ENCODE results near the gene HSD3B2. TPM values are rescaled to one million over a fixed set of nuclear protein-coding genes. Genes with fewer than 3 reads are reported as not detected.

Gene HSD3B2
- total and polyA plus RNA-seq, 7 donors, result 5.4 TPM; not detected in 6

GRCh38 chr1:119467857-119468668 is 53.1 kb downstream of the HSD3B2 start:
- Histone ChIP-seq H3K9me3 (no peaks in the 10 kb centered on the region), H3K27me3 (ENCODE audit: insufficient read depth in 3 of 3, low read length in 2 of 3) (no peaks in the 10 kb centered on the region), H3K4me3 (no peak overlapping the region), H3K36me3 (ENCODE audit: insufficient read depth in 1 of 2, low read depth in 1 of 2) (no peaks in the 10 kb centered on the region), H3K27ac (no peak overlapping the region), H3K4me1 (no peaks in the 10 kb centered on the region)
- no peak for TF ChIP-seq CTCF (IDR thresholded peaks at IDR 0.05)
- no peak for DNase-seq
- intact Hi-C loops (cut with DNase I), result no loop called here
- WGBS, 3 donors, result 47 to 51% (median 47%) methylated on average over 4 of the region's 4 CpGs
- ATAC-seq, result no peak

- intact Hi-C loops (cut with DNase I), result no loop called here
- 66 to 76% (median 75%) methylated on average over 1 of the region's 1 CpG for WGBS, 3 donors
These were observed 54.8 kb downstream of the HSD3B2 start for GRCh38 chr1:119469741-119470140.

GRCh38 chr1:119470377-119470776 is 55.4 kb downstream of the HSD3B2 start:
- no peaks in the 10 kb centered on the region for H3K36me3 ChIP-seq (ENCODE audit: insufficient read depth in 1 of 2, low read depth in 1 of 2)
- no peak for DNase-seq
- H3K4me1 ChIP-seq, result no peaks in the 10 kb centered on the region
- ATAC-seq, result no peak
- no peak for TF ChIP-seq CTCF (IDR thresholded peaks at IDR 0.05)
- no peaks in the 10 kb centered on the region for H3K27me3 ChIP-seq (ENCODE audit: insufficient read depth in 3 of 3, low read length in 2 of 3)
- no peak overlapping the region for H3K4me3 ChIP-seq
- no peaks in the 10 kb centered on the region for H3K9me3 ChIP-seq
- WGBS, 3 donors, result 89 to 91% (median 89%) methylated on average over 3 of the region's 3 CpGs
- intact Hi-C loops (cut with DNase I), result no loop called here
- H3K27ac ChIP-seq, result no peak overlapping the region

More at GRCh38 chr1:119469741-119470140, 54.8 kb downstream of the HSD3B2 start:
- DNase-seq (no peak), ATAC-seq (no peak)
- no peak overlapping the region for H3K27ac ChIP-seq
- no peaks in the 10 kb centered on the region for H3K9me3 ChIP-seq
- H3K36me3 ChIP-seq (ENCODE audit: insufficient read depth in 1 of 2, low read depth in 1 of 2), result no peaks in the 10 kb centered on the region
- H3K4me3 ChIP-seq, result no peak overlapping the region
- no peaks in the 10 kb centered on the region for H3K27me3 ChIP-seq (ENCODE audit: insufficient read depth in 3 of 3, low read length in 2 of 3)
- no peaks in the 10 kb centered on the region for H3K4me1 ChIP-seq
- TF ChIP-seq CTCF (IDR thresholded peaks at IDR 0.05), result no peak

- intact Hi-C loops (cut with DNase I), result no loop called here
- no peaks in the 10 kb centered on the region for H3K4me1 ChIP-seq
- no peak overlapping the region for H3K27ac ChIP-seq
- TF ChIP-seq CTCF (IDR thresholded peaks at IDR 0.05), result no peak
- 84 to 91% (median 89%) methylated on average over 7 of the region's 7 CpGs for WGBS, 3 donors
- no peak for ATAC-seq
- DNase-seq, result no peak
- no peaks in the 10 kb centered on the region for H3K36me3 ChIP-seq (ENCODE audit: insufficient read depth in 1 of 2, low read depth in 1 of 2)
- H3K4me3 ChIP-seq, result no peak overlapping the region
- no peaks in the 10 kb centered on the region for H3K9me3 ChIP-seq
- no peaks in the 10 kb centered on the region for H3K27me3 ChIP-seq (ENCODE audit: insufficient read depth in 3 of 3, low read length in 2 of 3)
These were observed 56.0 kb downstream of the HSD3B2 start for GRCh38 chr1:119470958-119471357.

GRCh38 chr1:119471566-119471965 is 56.6 kb downstream of the HSD3B2 start:
- H3K27ac ChIP-seq, result no peak overlapping the region
- no peak for TF ChIP-seq CTCF (IDR thresholded peaks at IDR 0.05)
- no peaks in the 10 kb centered on the region for H3K4me1 ChIP-seq
- DNase-seq (no peak), ATAC-seq (no peak)
- H3K4me3 ChIP-seq, result no peak overlapping the region
- 81 to 89% (median 83%) methylated on average over 5 of the region's 5 CpGs for WGBS, 3 donors
- no peaks in the 10 kb centered on the region for H3K9me3 ChIP-seq
- H3K27me3 ChIP-seq (ENCODE audit: insufficient read depth in 3 of 3, low read length in 2 of 3), result no peaks in the 10 kb centered on the region
- H3K36me3 ChIP-seq (ENCODE audit: insufficient read depth in 1 of 2, low read depth in 1 of 2), result no peaks in the 10 kb centered on the region
- intact Hi-C loops (cut with DNase I), result no loop called here

Data from psoas muscle (tissue), 8 donors.